ENCODE data around the gene RBM15. TPM values are rescaled to one million over a fixed set of nuclear protein-coding genes. Genes with fewer than 3 reads are reported as not detected.
A peak's percentile ranks its signal among the peaks of the same experiment; 100 is the strongest.

RBM15 gene
- total and polyA plus RNA-seq, 2 donors (not counting 1 experiment from before 2014, with no cell fraction given), result 23.7 to 97.7 TPM

GRCh38 chr1:110383251-110383990 lies 44.2 kb downstream of the RBM15 start:
- 79% methylated on average over 2 of the region's 5 CpGs for WGBS (ENCODE audit: insufficient coverage)
- Histone ChIP-seq H2AFZ (ENCODE audit: insufficient read depth, low read depth, low read length, poor library complexity, severe bottlenecking) (no peak overlapping the region), H3K79me2 (ENCODE audit: control insufficient read depth, insufficient read depth, low read length) (no peaks in the 10 kb centered on the region), H3K9me3 (ENCODE audit: control extremely low read depth in 1 of 3, control insufficient read depth in 2 of 3, insufficient read depth in 1 of 3, low read length in 2 of 3) (no peaks in the 10 kb centered on the region), H3K36me3 (replicated peaks in 1 of 2; ENCODE audit: control extremely low read depth in 1 of 2, control insufficient read depth in 1 of 2, extremely low read depth in 1 of 2, insufficient read depth in 2 of 2, low read length in 1 of 2) (no peaks in the 10 kb centered on the region), H3K4me1 (ENCODE audit: control insufficient read depth in 2 of 2, insufficient read depth in 2 of 2, low read length in 2 of 2) (peaks cover 69 to 79% of the 10 kb centered on the region in 2 donors), H4K20me1 (ENCODE audit: control insufficient read depth, insufficient read depth, low read length, poor library complexity, severe bottlenecking) (no peaks in the 10 kb centered on the region), H3K27me3 (replicated peaks in 1 of 4; ENCODE audit: control extremely low read depth in 1 of 4, control insufficient read depth in 3 of 4, insufficient read depth in 4 of 4, low read length in 3 of 4) (no peaks in the 10 kb centered on the region), H3K4me3 (ENCODE audit: control extremely low read depth in 1 of 5, extremely low read depth in 1 of 5, insufficient read depth in 1 of 5, low read depth in 2 of 5, low read length in 4 of 5) (peak overlapping the region in 2 of 5 experiments; percentile 42 to 43), H3K4me2 (replicated peaks; ENCODE audit: low read depth, low read length, poor library complexity, severe bottlenecking) (peak overlapping the region; percentile 73), H3K27ac (ENCODE audit: low read length in 2 of 2) (peak overlapping the region; percentile 87 to 98), H3K9ac (ENCODE audit: low read length) (peak overlapping the region; percentile 50)
- TF ChIP-seq CTCF (IDR thresholded peaks at IDR 0.05) (no peak), EZH2 (IDR thresholded peaks at IDR 0.05; ENCODE audit: borderline replicate concordance, insufficient read depth, low read depth, low read length, poor library complexity, severe bottlenecking) (no peak)
- POLR2A ChIA-PET, result interaction anchor here (0.6 to 3.9 kb wide), 7 partner anchors 14 to 116 kb away, joined by 3 to 84 read pairs (median 5); partner anchors contain the start of genes LAMTOR5 and RBM15
- CTCF ChIA-PET, result interaction anchor here (0.9 to 13.9 kb wide), 11 partner anchors 10 to 176 kb away, joined by 3 to 139 read pairs (median 7); partner anchors contain the start of genes LAMTOR5 and RBM15
- Mint-ChIP-seq H3K4me1 (peaks cover 81% of the 10 kb centered on the region), H3K27ac (peak overlapping the region; percentile 90), H3K27me3 (no peaks in the 10 kb centered on the region), H3K9me3 (ENCODE audit: insufficient read depth) (no peaks in the 10 kb centered on the region), H3K4me3 (peak overlapping the region; percentile 78)
- DNase-seq, result peak; percentile 37
- ATAC-seq (ENCODE audit: low read depth), result no peak
- intact Hi-C loops (cut with micrococcal nuclease), result loop anchor here (10.0 kb wide), 2 partner anchors 401 to 491 kb away; partner anchors contain the start of gene CD53

Measured in B cell (primary cell).